Effector CD4-positive, alpha-beta T cell (primary cell): ENCODE measurements around the gene UBA3.

Experiments
- DNase-seq: peaks from one replicate; pipeline ENCODE4 v3.0.0-alpha.2; 2020

The UBA3 gene

GRCh38 chr3:69011096-69011730 lies 69.0 kb downstream of the UBA3 start:
- DNase-seq: no peak

GRCh38 chr3:69009559-69010410 lies 70.4 kb downstream of the UBA3 start:
- DNase-seq: no peak

GRCh38 chr3:69008980-69009379 lies 71.2 kb downstream of the UBA3 start:
- DNase-seq: no peak

GRCh38 chr3:69005791-69006482 lies 74.2 kb downstream of the UBA3 start:
- DNase-seq: no peak

- no peak for DNase-seq
These were observed 74.9 kb downstream of the UBA3 start for GRCh38 chr3:69005071-69005790.
